ENCODE data around the gene MGAT4C.

MGAT4C gene

GRCh38 chr12:85975716-85976115 is 280.5 kb downstream of the MGAT4C start:
- no peak for DNase-seq (ENCODE audit: low spot score)

DNA sequence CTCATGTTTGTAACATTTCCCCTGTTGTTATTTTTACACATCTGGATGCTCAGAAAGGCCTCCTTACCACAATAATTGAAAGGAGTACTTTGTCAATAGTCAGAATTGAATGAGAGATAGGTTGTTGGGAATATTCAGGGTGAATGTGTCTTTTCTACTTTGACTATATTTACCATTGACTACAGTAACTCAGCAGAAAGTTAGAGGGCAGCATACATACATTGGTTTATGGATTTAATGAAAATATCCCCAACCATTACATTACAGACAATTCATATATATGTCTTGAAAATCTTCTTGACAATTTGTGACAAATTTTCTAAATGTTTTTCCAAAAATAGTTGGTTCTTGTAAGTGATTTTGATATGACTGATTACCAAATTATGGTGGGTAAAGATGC is 284.4 kb downstream of the MGAT4C start:
- DNase-seq (ENCODE audit: low spot score), result no peak

DNA sequence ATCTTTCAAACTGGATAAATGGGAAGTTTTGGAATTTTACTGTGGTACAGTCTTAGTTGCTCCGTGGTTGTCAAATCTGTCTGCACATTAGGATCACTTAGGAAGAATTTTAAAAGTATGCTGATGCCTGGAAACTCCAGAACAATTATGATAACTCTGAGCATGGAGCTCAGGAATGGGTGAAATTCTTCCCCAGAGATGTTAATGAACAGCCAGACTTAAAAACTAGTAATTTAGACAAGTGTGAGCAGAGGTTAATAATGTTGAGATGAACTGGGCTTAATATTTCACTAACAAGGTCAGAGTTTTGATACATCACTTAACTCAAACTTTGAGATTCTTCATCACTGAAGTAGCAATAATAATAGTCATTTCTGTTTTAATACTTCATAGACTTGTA is 287.6 kb downstream of the MGAT4C start:
- DNase-seq (ENCODE audit: low spot score), result no peak

- DNase-seq (ENCODE audit: low spot score), result no peak
Measured at GRCh38 chr12:85963326-85963725, 292.9 kb downstream of the MGAT4C start.

GRCh38 chr12:85956081-85956480 is 300.1 kb downstream of the MGAT4C start:
- DNase-seq (ENCODE audit: low spot score), result no peak

DNA sequence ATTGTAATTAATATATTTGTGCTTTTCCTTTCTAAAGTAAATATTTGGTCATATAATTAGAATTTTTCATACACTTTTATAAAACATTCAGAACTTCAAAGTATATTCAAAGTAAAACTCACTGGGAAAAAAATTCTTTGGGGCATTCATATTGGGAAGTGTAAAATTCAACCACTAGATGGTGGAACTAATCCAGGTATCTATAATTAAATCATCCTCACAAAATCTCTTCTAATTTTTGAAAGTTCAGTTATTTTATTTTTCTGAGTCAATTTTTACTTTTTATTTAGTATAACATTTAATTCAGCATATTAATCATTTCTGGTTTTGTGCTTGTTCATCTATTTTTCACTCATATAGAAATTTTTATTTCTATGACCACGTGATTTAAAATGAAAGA is 301.1 kb downstream of the MGAT4C start:
- DNase-seq (ENCODE audit: low spot score), result no peak

GRCh38 chr12:85951823-85952222 is 304.4 kb downstream of the MGAT4C start:
- DNase-seq (ENCODE audit: low spot score), result peak; percentile 9

GRCh38 chr12:85949253-85949652 is 306.9 kb downstream of the MGAT4C start:
- DNase-seq (ENCODE audit: low spot score), result no peak

- DNase-seq (ENCODE audit: low spot score), result no peak
Measured at GRCh38 chr12:85948340-85948739, 307.9 kb downstream of the MGAT4C start.

DNA sequence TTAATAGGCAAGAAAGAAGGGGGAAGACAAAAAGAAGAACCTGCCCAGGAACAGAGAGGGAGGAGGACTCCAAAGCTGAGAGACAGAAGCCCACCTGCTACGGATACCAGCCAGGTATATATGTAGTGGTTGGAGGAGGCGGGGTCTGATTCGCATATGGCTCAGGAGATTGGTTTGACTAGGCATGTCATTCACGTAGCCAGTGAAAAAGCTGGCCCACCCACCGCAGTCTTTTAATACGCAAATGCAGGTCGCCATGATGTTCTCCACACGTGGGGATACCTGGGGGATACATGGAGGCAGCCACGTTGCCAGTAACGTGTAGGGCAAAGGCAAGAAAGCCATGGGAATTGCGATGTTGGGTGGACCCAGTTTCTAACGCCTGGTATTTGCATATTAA is 308.9 kb downstream of the MGAT4C start:
- no peak for DNase-seq (ENCODE audit: low spot score)

DNA sequence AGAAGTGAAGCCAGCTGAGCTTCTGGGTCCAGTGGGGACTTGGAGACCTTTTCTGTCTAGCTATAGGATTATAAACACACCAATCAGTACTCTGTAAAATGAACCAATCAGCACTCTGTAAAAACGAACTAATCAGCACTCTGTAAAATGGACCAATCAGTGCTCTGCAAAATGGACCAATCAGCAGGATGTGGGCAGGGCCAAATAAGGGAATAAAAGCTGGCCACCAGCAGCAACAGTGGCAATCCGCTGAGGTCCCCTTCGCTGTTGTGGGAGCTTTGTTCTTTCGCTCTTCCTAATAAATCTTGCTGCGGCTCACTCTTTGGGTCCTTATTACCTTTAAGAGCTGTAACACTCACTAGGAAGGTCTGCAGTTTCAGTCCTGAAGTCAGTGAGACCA is 309.8 kb downstream of the MGAT4C start:
- no peak for DNase-seq (ENCODE audit: low spot score)

DNA sequence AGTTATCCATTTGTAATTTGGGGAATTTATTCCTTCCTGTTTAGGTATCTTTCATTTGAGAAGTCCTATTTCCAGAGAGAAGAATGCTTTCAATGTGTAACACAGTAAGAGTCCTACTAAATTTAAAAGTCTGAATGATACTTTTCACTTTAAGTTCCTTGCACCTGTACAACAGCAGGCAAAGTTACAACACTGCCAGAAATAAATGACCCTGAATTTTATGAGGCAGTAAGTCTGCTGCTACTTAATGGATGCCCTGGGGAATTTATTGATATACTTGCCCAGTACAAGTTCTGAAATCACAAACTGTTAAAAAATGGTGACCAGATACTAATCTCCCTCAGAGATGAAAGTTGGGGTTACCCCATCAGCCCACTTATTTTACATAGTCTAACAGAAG is 329.0 kb downstream of the MGAT4C start:
- DNase-seq (ENCODE audit: low spot score), result no peak

- DNase-seq (ENCODE audit: low spot score), result peak; percentile 41
Measured at GRCh38 chr12:85923767-85924331, 332.3 kb downstream of the MGAT4C start.

DNA sequence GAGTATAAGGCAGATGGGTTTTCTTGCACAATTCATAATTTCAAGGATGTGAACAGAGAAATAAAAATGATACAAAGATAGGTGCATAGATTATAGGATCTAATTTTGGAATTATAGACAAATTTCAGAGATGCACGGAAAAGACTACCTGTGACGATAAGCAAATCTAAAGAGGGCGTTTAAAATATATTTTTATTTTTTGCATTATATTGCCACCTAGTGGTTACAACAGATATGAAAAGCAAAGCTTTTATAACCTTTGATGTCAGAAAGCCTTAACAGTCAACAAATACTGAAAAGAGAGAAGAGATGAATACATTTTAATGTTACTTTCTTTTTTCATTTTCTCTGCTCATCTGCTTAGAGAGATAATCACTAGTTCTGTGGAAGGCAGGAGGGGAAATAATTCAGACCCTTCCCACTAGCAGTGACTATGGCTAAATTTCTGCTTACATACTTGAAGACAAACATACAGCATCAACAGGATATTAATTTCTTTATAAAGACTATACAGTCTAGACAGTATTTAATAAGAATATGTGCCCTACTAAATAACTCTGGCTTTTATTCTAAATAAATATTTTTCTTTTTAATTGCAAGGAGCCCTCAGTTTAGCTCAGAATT is 335.8 kb downstream of the MGAT4C start:
- peak; percentile 45 for DNase-seq (ENCODE audit: low spot score)

Data from SK-N-DZ (cell line).